Hepatocyte (in vitro differentiated cells): ENCODE results near the gene TTBK1. TPM values are rescaled to one million over a fixed set of nuclear protein-coding genes. Genes with fewer than 3 reads are reported as not detected.

Source experiments
- DNase-seq: peaks from one replicate; pipeline ENCODE4 v3.0.0-alpha.2; 2016; ENCODE audit warnings: low spot score
- H2AFZ ChIP-seq: fragments of 200-600 bp; sonication (generic); 2 replicates; pipeline ENCODE4 v1.6.0; 2016; ENCODE audit warnings: antibody characterized with exemption, mild to moderate bottlenecking
- H3K27ac ChIP-seq: fragments of 200-600 bp; sonication (generic); 2 replicates; pipeline ENCODE4 v1.5.1; 2016; ENCODE audit warnings: mild to moderate bottlenecking
- H3K27me3 ChIP-seq: fragments of 200-600 bp; sonication (generic); 2 replicates; pipeline ENCODE4 v1.6.1; 2016
- H3K36me3 ChIP-seq: fragments of 200-600 bp; sonication (generic); replicated peaks from 2 replicates; pipeline ENCODE4 v1.5.1; 2016; ENCODE audit warnings: low read depth; ENCODE audit not compliant: insufficient read depth
- H3K4me1 ChIP-seq: fragments of 200-600 bp; sonication (generic); 2 replicates; pipeline ENCODE4 v1.5.1; 2016; ENCODE audit warnings: mild to moderate bottlenecking, moderate library complexity; ENCODE audit not compliant: insufficient read depth
- H3K4me2 ChIP-seq: fragments of 200-600 bp; sonication (generic); 2 replicates; pipeline ENCODE4 v1.6.0; 2016
- H3K4me3 ChIP-seq: fragments of 200-600 bp; sonication (generic); 2 replicates; pipeline ENCODE4 v1.5.1; 2016; ENCODE audit warnings: mild to moderate bottlenecking
- H3K79me2 ChIP-seq: fragments of 200-600 bp; sonication (generic); 2 replicates; pipeline ENCODE4 v1.6.0; 2017; ENCODE audit warnings: mild to moderate bottlenecking
- H3K9me2 ChIP-seq: fragments of 200-600 bp; sonication (generic); replicated peaks from 2 replicates; pipeline ENCODE4 v1.6.0; 2017; ENCODE audit warnings: mild to moderate bottlenecking; ENCODE audit not compliant: insufficient read depth
- H3K9me3 ChIP-seq: fragments of 200-600 bp; sonication (generic); 2 replicates; pipeline ENCODE4 v1.5.1; 2016; ENCODE audit warnings: low read depth, mild to moderate bottlenecking
- H4K20me1 ChIP-seq: fragments of 200-600 bp; sonication (generic); 2 replicates; pipeline ENCODE4 v1.6.0; 2016; ENCODE audit warnings: mild to moderate bottlenecking; ENCODE audit not compliant: insufficient read depth, poor library complexity, severe bottlenecking
- EZH2 ChIP-seq: fragments of 200-600 bp; sonication (generic); IDR thresholded peaks from 2 replicates; pipeline ENCODE4 v1.6.1; 2016; ENCODE audit warnings: antibody characterized with exemption, mild to moderate bottlenecking, borderline replicate concordance
- EZH2phosphoT487 ChIP-seq: fragments of 200-600 bp; sonication (generic); IDR thresholded peaks from one replicate; pipeline ENCODE4 v1.6.1; 2018; ENCODE audit warnings: antibody characterized with exemption, mild to moderate bottlenecking, low read depth, moderate library complexity; ENCODE audit not compliant: unreplicated experiment, severe bottlenecking
- WGBS: methylation state at CpG from one replicate; pipeline ENCODE4 v1.1.6; 2016; ENCODE audit warnings: low lambda C conversion rate; ENCODE audit errors: missing lambda C conversion rate; 5-methylcytosine and 5-hydroxymethylcytosine counted together
- polyA plus RNA-seq: library from polyadenylated mRNA; unstranded; fragments of >200 nt; fragmentation: Nextera tagmentation; extraction: Ambion mirVana; gene quantifications from 2 replicates; pipeline ENCODE4 v1.2.1, GENCODE V29; 2016
- total RNA-seq: library from RNA; depleted of rRNA; stranded (reverse); fragments of >200 nt; gene quantifications from 2 replicates; pipeline ENCODE4 v1.2.3, GENCODE V29; 2014
- TF ChIP-seq, protein P1 (sequence below): fragments of 200-600 bp; sonication (generic); IDR thresholded peaks from 2 replicates; pipeline ENCODE4 v1.5.1; 2016; ENCODE audit warnings: antibody characterized with exemption, mild to moderate bottlenecking; ENCODE audit not compliant: poor library complexity

The TTBK1 gene
- total and polyA plus RNA-seq, 2 experiments from 2014 or later, result 0.34 to 1.1 TPM

DNA sequence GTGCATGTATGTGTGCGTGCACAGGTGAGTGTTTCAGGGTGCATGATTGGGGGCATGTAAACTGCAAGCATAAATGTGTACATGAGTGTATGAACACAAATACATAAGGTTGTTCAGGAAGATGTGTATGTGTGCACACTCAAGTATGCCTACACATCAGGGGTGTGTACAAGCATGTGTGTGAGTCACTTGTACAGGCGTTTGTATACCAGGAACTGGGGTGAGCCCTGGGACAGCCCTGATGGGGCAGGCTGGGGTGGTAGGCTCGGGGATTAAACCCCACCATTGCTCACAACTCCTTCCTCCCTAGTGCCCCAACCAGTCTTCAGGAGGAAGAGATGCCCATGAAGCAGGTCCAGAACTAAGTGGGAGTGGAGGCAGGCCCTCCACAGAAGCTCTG is 61.1 kb downstream of the TTBK1 start:
- DNase-seq, result no peak
- Histone ChIP-seq H3K36me3 (no peaks in the 10 kb centered on the region), H3K27me3 (peaks cover 6% of the 10 kb centered on the region), H3K9me2 (no peaks in the 10 kb centered on the region), H3K79me2 (no peaks in the 10 kb centered on the region), H3K4me1 (peaks cover 3% of the 10 kb centered on the region), H3K9me3 (no peaks in the 10 kb centered on the region), H2AFZ (no peak overlapping the region), H4K20me1 (no peaks in the 10 kb centered on the region), H3K4me2 (no peak overlapping the region), H3K4me3 (no peak overlapping the region), H3K27ac (no peak overlapping the region)
- TF ChIP-seq EZH2phosphoT487 (no peak), EZH2 (no peak)
- TF ChIP-seq, protein P1, sequence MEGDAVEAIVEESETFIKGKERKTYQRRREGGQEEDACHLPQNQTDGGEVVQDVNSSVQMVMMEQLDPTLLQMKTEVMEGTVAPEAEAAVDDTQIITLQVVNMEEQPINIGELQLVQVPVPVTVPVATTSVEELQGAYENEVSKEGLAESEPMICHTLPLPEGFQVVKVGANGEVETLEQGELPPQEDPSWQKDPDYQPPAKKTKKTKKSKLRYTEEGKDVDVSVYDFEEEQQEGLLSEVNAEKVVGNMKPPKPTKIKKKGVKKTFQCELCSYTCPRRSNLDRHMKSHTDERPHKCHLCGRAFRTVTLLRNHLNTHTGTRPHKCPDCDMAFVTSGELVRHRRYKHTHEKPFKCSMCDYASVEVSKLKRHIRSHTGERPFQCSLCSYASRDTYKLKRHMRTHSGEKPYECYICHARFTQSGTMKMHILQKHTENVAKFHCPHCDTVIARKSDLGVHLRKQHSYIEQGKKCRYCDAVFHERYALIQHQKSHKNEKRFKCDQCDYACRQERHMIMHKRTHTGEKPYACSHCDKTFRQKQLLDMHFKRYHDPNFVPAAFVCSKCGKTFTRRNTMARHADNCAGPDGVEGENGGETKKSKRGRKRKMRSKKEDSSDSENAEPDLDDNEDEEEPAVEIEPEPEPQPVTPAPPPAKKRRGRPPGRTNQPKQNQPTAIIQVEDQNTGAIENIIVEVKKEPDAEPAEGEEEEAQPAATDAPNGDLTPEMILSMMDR, result no peak
- 79% methylated on average over 3 of the region's 3 CpGs for WGBS

DNA sequence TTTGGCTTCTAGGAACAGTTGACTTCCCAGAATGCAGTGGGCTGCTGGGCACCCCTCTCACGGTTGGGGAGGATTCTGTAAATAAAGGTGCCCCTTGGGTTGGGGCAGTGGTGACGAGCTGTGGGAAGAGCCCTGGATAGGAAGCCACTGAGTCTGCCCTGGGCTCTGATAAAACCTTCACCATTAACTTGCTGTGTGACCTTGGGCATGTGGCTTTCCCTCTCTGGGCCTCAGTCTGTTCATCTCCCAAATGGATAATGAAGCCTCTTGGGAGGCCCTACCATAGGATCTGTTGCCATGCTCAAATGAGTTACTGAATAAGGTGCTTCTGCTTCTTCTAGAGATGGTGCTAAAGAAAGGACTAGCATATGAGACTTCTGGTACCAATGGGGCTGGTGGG is 61.6 kb downstream of the TTBK1 start:
- Histone ChIP-seq H3K4me1 (peaks cover 3% of the 10 kb centered on the region), H4K20me1 (no peaks in the 10 kb centered on the region), H3K27me3 (peaks cover 8% of the 10 kb centered on the region), H3K27ac (no peak overlapping the region), H2AFZ (no peak overlapping the region), H3K9me3 (no peaks in the 10 kb centered on the region), H3K79me2 (no peaks in the 10 kb centered on the region), H3K36me3 (no peaks in the 10 kb centered on the region), H3K9me2 (no peaks in the 10 kb centered on the region), H3K4me2 (no peak overlapping the region), H3K4me3 (no peak overlapping the region)
- TF ChIP-seq, protein P1, result no peak
- TF ChIP-seq EZH2phosphoT487, result no peak
- WGBS, result 83% methylated on average over 2 of the region's 2 CpGs
- no peak for DNase-seq

GRCh38 chr6:43306086-43306485 is 62.8 kb downstream of the TTBK1 start:
- Histone ChIP-seq H3K4me2 (no peak overlapping the region), H3K79me2 (no peaks in the 10 kb centered on the region), H2AFZ (no peak overlapping the region), H4K20me1 (no peaks in the 10 kb centered on the region), H3K27ac (no peak overlapping the region), H3K36me3 (no peaks in the 10 kb centered on the region), H3K9me2 (no peaks in the 10 kb centered on the region), H3K4me1 (peaks cover 3% of the 10 kb centered on the region), H3K9me3 (no peaks in the 10 kb centered on the region), H3K4me3 (no peak overlapping the region), H3K27me3 (peaks cover 8% of the 10 kb centered on the region)
- DNase-seq, result no peak
- TF ChIP-seq, protein P1, result no peak
- no peak for TF ChIP-seq EZH2
- TF ChIP-seq EZH2phosphoT487, result no peak
- WGBS, result 95% methylated on average over 7 of the region's 7 CpGs

GRCh38 chr6:43307451-43308100 is 64.3 kb downstream of the TTBK1 start:
- Histone ChIP-seq H3K36me3 (no peaks in the 10 kb centered on the region), H2AFZ (no peak overlapping the region), H3K9me3 (no peaks in the 10 kb centered on the region), H3K4me2 (no peak overlapping the region), H4K20me1 (no peaks in the 10 kb centered on the region), H3K27ac (no peak overlapping the region), H3K4me3 (no peak overlapping the region), H3K4me1 (peaks cover 3% of the 10 kb centered on the region), H3K79me2 (no peaks in the 10 kb centered on the region), H3K27me3 (peaks cover 8% of the 10 kb centered on the region), H3K9me2 (no peaks in the 10 kb centered on the region)
- no peak for DNase-seq
- TF ChIP-seq, protein P1, result no peak
- TF ChIP-seq EZH2phosphoT487 (no peak), EZH2 (no peak)
- 88% methylated on average over 5 of the region's 5 CpGs for WGBS
